Mucosa of descending colon (tissue), 3 donors: ENCODE measurements around the gene AP4E1. TPM values are rescaled to one million over a fixed set of nuclear protein-coding genes. Genes with fewer than 3 reads are reported as not detected.
A peak's percentile ranks its signal among the peaks of the same experiment; 100 is the strongest.
"Not testable (repeated sequence)": the region's sequence is repeated elsewhere in the genome, so short reads cannot be mapped to it uniquely, and the experiment has no call there.

Experiments
- ATAC-seq: fragments of 200-7000 bp; cut with Tn5 transposase; one replicate; pipeline ENCODE4 v1.9.1; 2020; ENCODE audit warnings: mild to moderate bottlenecking, moderate library complexity
- DNase-seq, 3 donors: peaks; one replicate each; pipeline ENCODE4 v3.0.0-alpha.2; 2020
- H3K36me3 ChIP-seq: fragments of 200-600 bp; one replicate; pipeline ENCODE4 v1.8.0; 2021; ENCODE audit warnings: low read depth, mild to moderate bottlenecking
- H3K4me1 ChIP-seq: fragments of 200-600 bp; one replicate; pipeline ENCODE4 v1.8.0; 2021; ENCODE audit warnings: low read depth, mild to moderate bottlenecking
- H3K4me3 ChIP-seq: fragments of 200-600 bp; one replicate; pipeline ENCODE4 v1.8.0; 2021; ENCODE audit warnings: mild to moderate bottlenecking
- H3K9me3 ChIP-seq: fragments of 200-600 bp; one replicate; pipeline ENCODE4 v1.8.0; 2021; ENCODE audit warnings: mild to moderate bottlenecking
- intact Hi-C, 2 donors: fragments of 100-400 bp; cut with DNase I in 1 of 2; cut with micrococcal nuclease in 1 of 2; formaldehyde crosslinking; loops; one replicate each; pipeline versions ENCODE4 v1.11.0 to v1.11.1; 2022; cut with DNase I, micrococcal nuclease
- total RNA-seq, 3 donors: library from RNA; stranded (reverse); fragmentation: NEBNext Ultra II Directional in 2 of 3; extraction: Animal tissue kit (Norgen Biotek cat#: 25700) in 2 of 3; gene quantifications; one replicate each; pipeline versions ENCODE4 v1.2.1 to v1.2.4, GENCODE V29; 2021 to 2023
- TF ChIP-seq, protein P1 (sequence below): fragments of 200-600 bp; IDR thresholded peaks from one replicate; pipeline ENCODE4 v1.8.0; 2022; ENCODE audit warnings: antibody characterized with exemption, mild to moderate bottlenecking
- donor health status: DM: no; HTN: no; CAD: no; lungs with moderate emphysema.
- donor health status: DM: no; HTN: no; CAD: no.
- donor health status: DM: no; HTN: yes; CAD: no.

The AP4E1 gene
- total RNA-seq, 3 donors from 2014 or later: 9.6 to 11.9 (median 11.6) TPM

GRCh38 chr15:50906954-50907600, 1.4 kb upstream of the AP4E1 start:
- Histone ChIP-seq H3K36me3 (no peaks in the 10 kb centered on the region), H3K4me1 (peaks cover 18% of the 10 kb centered on the region), H3K9me3 (no peaks in the 10 kb centered on the region), H3K4me3 (peak overlapping the region; percentile 92)
- DNase-seq (peak in 2 of 3 donors; percentile 40 to 52), ATAC-seq (peak; percentile 49)
- TF ChIP-seq, protein P1, sequence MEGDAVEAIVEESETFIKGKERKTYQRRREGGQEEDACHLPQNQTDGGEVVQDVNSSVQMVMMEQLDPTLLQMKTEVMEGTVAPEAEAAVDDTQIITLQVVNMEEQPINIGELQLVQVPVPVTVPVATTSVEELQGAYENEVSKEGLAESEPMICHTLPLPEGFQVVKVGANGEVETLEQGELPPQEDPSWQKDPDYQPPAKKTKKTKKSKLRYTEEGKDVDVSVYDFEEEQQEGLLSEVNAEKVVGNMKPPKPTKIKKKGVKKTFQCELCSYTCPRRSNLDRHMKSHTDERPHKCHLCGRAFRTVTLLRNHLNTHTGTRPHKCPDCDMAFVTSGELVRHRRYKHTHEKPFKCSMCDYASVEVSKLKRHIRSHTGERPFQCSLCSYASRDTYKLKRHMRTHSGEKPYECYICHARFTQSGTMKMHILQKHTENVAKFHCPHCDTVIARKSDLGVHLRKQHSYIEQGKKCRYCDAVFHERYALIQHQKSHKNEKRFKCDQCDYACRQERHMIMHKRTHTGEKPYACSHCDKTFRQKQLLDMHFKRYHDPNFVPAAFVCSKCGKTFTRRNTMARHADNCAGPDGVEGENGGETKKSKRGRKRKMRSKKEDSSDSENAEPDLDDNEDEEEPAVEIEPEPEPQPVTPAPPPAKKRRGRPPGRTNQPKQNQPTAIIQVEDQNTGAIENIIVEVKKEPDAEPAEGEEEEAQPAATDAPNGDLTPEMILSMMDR: no peak
- intact Hi-C loops: no loop called here

DNA sequence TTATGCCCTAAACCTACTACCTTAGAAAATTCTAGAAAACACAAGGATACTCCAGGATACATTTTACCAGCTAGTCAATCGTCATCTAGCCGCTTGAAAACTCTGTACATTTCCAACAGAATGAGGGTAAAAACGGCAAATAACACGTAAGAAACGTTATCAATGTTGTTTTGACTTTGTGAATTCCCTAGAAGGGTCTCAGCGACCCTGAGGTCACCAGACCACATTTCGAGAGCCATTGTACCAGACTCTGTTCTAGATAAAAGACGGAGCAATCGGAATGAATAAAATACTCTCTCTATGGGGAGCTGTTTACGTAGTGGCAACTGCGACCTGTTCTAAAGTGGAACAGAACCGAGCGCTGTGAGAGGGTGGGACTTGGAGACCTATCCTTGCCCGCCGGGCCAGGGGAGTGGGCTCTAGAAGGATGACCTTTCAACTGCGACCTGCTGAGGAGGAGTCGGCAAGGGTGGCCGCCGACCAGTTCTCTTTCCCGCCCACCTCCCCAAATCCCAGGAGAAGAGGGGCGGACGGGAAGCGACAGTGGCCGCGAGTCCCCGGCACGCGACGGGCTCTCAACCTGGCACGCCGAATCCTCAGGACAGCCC, 778 bp upstream of the AP4E1 start:
- intact Hi-C loops: no loop called here
- no peaks in the 10 kb centered on the region for H3K9me3 ChIP-seq
- H3K36me3 ChIP-seq: no peaks in the 10 kb centered on the region
- peak; percentile 65 for ATAC-seq
- TF ChIP-seq, protein P1: no peak
- peaks cover 18% of the 10 kb centered on the region for H3K4me1 ChIP-seq
- peak in 1 of 3 donors; percentile 63 for DNase-seq
- H3K4me3 ChIP-seq: peak overlapping the region; percentile 92

GRCh38 chr15:50909010-50909317, 481 bp downstream of the AP4E1 start:
- H3K9me3 ChIP-seq: no peaks in the 10 kb centered on the region
- no peaks in the 10 kb centered on the region for H3K36me3 ChIP-seq
- peaks cover 18% of the 10 kb centered on the region for H3K4me1 ChIP-seq
- TF ChIP-seq, protein P1: no peak
- peak overlapping the region; percentile 92 for H3K4me3 ChIP-seq
- peak; percentile 15 for ATAC-seq
- no peak for DNase-seq
- intact Hi-C loops: no loop called here

DNA sequence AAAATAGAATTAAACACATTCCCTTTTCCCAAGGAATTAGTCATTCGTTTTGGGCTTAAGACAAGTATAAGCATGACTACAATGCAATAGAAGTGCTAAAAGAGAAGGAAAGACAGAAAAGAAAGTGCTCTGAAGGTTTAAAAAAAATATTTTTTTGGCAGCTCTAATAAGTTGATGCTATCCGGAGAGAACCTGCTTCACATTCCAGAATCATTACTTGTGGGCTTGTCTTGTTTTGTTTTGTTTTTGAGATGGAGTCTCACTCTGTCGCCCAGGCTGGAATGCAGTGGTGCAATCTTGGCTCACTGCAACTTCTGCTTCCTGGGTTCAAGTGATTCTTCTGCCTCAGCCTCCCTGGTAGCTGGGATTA, 1.9 kb downstream of the AP4E1 start:
- ATAC-seq, DNase-seq, intact Hi-C loops, H3K9me3 ChIP-seq, H3K4me3 ChIP-seq, H3K36me3 ChIP-seq: not testable (repeated sequence)
- H3K4me1 ChIP-seq: peaks cover 18% of the 10 kb centered on the region

DNA sequence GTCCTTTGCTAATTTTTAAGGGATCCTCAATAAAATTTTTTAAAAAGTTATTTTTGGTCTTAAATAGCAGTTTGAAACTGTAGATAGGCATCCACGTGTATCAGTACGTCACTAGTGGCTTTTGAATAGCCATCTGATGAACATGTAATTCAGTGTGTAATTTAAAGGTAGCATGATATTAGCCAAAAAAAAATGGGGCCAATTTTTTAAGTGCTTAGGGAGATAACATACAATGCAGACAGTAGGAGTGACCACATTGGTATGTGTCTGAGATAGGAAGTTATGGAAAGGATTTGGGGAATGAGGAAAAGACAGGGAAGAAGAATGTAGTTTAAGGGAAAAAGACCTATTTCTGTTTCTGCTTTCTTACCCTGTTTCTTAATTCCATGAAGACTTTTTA, 2.5 kb downstream of the AP4E1 start:
- intact Hi-C loops: no loop called here
- no peak for ATAC-seq
- Histone ChIP-seq H3K4me1 (peaks cover 18% of the 10 kb centered on the region), H3K4me3 (no peak overlapping the region), H3K36me3 (no peaks in the 10 kb centered on the region), H3K9me3 (no peaks in the 10 kb centered on the region)
- no peak for DNase-seq
- TF ChIP-seq, protein P1: no peak

- TF ChIP-seq, protein P1: no peak
- no peaks in the 10 kb centered on the region for H3K36me3 ChIP-seq
- H3K4me1 ChIP-seq: peaks cover 18% of the 10 kb centered on the region
Observed at GRCh38 chr15:50911621-50912020, 3.1 kb downstream of the AP4E1 start.

More at GRCh38 chr15:50911621-50912020, 3.1 kb downstream of the AP4E1 start:
- no peaks in the 10 kb centered on the region for H3K9me3 ChIP-seq
- no peak overlapping the region for H3K4me3 ChIP-seq
- no peak for ATAC-seq
- DNase-seq: no peak
- intact Hi-C loops: no loop called here
